Measurements from ENCODE around the gene ITGB2.
"Not testable (repeated sequence)": the region's sequence is repeated elsewhere in the genome, so short reads cannot be mapped to it uniquely, and the experiment has no call there.

Gene ITGB2

DNA sequence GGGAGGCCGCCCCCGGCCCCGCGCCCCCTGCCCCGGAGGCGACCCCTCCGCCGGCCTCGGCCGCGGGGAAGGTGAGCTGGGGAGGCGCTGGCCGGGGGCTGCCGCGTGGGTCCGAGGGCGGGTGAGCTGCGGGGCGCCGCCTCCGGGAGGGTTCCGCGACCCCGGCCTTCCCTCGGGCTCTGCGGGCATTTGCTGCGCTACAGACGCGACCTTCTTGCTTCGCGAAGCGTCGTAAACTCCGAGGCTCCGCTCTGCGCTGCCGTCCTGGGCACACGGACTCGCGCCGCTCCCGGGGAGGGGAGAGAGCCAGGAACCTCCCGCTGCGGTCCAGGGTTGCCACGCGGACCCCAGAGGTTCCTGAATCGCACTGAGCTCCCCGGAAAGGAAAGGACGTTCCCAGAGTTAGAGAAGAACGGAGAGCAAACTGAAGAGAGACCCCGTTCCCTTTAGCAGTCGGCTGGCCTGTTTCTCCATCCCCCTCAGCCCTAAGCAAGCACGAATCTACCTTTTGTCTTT lies 19.5 kb upstream of the ITGB2 start:
- peak; percentile 58 for DNase-seq

DNA sequence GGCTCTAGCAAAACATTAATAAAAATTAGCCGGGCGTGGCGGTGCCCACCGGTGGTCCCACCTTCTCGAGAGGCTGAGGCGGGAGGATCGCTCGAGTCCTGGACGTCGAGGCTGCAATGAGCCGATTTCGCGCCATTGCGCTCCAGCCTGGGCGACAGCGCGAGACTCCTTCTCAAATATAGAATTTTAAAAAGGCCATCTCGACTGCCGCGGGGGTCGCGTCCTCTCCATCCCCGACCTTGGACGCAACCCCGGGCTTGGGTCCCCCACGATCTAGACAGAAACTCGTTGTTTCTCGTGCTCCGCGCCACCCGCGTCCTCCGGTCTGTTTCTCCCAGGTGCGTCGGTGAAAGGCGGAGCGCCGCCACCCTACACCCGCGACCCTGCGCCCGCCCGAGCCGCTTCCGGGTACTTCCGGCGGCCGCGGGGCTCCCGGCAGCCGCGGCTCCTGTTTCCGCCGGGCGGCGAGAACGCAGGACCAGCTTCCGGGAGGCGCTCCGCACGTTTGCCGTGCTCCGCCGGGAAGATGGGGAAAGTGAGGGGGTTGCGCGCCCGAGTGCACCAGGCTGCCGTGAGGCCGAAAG lies 18.9 kb upstream of the ITGB2 start, which contains the start of gene SLX9:
Gene SLX9, plus strand, starts transcription at position 498 of the 584 bp plus-strand sequence. Its CDS starts 29 bp downstream, at position 527.
- peak; percentile 93 for DNase-seq

DNA sequence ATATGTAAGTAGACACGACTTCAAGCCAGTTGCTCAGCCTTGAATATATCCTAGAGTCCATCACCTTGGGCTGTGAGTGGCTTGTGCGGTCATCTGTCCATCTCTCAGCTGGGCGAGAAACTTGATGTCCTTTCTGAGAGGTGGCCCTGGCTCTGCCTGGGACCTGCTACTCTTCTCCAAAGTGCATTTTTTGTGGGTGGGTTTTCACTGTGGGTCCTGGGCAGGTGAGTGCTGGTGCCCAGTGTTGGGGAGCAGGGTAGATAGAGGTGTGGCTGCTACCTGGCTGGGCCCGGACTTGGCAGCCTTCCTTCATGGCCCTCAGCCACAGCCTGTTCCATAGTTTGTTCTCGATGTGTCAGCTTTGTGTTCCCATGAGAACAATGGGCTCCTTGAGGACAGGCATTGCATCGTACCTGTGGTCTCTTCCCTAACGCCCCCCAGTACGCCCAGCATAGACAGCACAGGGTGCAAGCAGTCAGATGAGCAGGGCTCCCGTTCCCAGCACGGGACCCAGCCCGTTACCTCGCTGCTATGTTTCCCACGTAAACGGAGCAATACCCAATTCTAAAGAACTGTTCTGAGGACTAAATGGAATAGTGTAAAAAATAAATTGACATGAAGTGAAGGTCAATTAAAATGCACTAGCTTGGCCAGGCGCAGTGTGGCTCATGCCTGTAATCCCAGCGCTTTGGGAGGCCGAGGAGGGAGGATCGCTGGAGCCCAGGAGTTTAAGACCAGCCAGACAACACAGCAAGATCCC lies 18.3 kb upstream of the ITGB2 start:
- DNase-seq: no peak

DNA sequence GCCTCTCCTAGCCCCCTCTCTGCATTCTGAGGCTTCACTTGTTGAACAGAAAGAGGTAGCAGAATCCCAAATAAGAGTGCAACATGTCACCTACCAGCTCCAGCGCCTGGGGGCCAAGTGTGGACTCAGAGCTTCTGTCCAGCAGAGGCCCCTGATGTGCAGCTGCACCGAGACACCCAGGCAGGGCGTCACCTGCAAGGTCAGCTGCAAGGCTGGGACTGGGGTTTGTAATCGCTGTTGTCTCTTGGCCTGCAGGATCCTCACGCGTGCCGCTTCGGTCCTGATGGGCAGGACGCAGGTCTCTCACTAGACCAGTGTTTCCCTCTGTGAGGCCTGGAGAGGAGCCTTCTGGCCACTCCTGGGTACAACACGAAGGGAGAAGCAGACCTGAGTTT lies 14.8 kb upstream of the ITGB2 start:
- DNase-seq: no peak

DNA sequence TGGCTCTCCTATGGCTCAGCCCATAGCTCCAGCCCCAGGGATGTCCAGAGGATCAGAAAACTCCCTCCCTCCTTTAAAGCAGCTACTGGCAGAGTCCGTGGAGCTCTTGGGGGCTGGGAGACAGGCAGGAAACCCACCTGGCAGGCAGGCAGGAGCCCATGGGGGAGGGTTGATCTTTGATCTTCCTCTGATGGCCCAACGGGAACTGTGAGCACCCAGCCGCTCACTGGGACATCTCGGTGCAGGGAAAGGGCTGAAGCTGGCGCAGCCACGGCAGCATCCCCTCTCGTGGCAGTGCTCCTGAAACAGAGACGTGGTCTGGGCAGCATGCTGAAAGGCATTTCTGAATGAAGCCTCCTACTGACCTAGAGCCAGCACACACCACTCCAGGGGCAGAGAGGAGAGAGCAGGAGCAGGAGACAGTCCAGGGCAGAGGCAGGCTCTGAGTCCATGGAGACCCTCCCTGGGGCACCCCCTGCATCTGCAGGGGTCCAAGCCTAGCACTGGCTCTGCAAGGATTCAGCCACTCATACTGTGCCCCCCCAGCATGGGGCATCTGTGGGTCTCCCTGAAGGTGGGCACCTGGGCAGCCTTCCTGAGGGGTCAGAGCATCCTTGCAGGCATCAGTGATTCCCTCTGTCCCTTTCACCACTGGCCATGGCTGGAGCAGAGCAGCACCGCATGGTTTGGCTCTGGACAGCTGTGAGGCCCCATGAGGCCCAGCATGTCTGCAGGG lies 14.3 kb upstream of the ITGB2 start:
- DNase-seq: no peak

DNA sequence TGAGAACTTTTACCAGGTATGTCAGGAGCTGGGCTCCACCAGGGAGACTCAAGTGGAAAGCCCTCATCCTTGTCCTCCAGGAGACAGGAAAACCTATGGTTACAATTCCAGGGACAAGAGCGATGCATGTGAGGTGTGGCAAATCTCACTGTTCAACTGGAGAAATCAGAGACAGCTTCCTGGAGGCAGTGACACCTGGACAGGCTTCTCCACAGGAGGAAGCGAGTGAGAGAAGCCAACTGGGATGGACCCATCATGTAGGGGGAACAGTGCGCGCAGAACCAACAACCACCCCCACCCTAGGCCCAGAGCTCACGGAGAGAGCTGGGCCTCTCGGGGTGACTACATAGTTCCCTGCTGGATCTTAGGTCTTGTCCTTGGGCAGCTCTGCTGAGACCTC lies 13.6 kb upstream of the ITGB2 start:
- no peak for DNase-seq

DNA sequence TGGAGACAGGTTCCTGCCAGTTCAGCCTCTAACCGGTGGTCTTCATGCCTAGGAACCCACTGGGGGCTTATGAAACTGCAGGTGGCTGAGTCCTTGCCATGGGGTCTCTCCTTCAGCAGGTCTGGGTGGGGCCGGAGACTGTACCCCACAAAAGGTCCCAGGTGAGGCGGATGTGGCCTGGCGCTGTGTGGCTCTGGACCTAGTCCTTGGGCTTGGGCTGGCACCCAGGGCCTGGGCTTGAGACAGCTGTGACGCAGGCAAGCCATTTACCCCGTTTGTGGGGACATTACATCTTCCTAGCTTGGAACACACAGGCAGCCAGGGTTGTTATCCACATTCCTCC lies 13.2 kb upstream of the ITGB2 start:
- DNase-seq: no peak

DNA sequence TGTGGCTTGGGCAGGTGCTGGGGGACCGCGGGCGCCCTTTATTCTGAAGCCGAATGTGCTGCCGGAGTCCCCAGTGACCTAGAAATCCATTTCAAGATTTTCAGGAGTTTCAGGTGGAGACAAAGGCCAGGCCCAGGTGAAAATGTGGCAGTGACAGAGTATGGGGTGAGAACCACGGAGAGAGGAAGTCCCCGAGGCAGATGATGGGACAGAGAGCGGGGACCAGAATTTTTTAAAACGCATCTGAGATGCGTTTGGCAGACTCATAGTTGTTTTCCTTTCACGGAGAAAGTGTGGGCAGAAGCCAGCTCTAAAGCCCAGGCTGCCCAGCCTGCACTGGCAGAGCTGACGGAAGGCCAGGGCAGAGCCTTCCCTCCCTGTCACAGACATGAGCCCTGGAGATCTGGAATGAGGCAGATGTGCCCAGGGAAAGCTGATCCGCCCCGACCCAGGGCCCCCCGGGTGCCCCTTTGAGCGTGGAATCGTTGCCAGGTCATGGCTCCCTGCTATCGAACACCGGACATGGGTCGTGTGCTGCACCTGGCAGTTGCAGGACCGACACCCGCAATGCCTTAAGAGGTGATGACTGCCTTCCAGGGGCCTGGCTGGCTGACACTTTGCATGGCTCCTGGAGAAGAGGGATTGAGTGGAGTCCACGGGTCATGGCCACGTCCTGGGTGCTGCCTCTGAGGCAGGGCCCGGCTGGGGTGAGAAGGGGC lies 12.7 kb upstream of the ITGB2 start:
- DNase-seq: no peak

DNA sequence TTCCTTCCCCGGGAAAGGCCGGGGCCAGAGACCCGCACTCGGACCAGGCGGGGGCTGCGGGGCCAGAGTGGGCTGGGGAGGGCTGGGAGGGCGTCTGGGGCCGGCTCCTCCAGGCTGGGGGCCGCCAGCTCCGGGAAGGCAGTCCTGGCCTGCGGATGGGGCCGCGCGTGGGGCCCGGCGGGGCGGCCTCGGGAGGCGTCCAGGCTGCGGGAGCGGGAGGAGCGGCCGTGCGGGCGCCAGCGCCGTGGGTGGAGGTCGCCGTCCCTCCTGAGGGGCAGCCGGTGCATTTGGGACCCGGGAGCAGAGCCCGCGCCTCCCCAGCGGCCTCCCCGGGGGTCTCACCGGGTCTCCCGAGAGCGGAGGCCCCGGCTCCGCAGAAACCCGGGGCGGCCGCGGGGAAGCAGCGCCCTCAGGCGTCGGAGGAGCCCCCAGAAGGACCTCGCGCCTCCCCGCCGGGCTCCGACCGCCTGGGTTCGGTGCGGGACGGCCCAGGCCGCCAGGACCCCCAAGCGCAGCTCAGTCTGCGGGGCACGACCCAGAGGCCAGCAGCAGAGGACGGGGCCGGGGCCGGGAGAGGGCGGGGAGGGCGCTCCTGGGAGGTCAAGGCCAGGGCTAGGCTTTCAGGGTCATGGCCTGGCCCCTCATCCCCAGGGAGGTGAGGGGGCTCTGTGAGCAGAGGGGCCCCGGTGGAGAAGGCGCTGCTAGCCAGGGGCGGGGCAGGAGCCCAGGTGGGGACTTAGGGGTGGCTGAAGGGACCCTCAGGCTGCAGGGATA lies 11.9 kb upstream of the ITGB2 start:
- peak; percentile 53 for DNase-seq

DNA sequence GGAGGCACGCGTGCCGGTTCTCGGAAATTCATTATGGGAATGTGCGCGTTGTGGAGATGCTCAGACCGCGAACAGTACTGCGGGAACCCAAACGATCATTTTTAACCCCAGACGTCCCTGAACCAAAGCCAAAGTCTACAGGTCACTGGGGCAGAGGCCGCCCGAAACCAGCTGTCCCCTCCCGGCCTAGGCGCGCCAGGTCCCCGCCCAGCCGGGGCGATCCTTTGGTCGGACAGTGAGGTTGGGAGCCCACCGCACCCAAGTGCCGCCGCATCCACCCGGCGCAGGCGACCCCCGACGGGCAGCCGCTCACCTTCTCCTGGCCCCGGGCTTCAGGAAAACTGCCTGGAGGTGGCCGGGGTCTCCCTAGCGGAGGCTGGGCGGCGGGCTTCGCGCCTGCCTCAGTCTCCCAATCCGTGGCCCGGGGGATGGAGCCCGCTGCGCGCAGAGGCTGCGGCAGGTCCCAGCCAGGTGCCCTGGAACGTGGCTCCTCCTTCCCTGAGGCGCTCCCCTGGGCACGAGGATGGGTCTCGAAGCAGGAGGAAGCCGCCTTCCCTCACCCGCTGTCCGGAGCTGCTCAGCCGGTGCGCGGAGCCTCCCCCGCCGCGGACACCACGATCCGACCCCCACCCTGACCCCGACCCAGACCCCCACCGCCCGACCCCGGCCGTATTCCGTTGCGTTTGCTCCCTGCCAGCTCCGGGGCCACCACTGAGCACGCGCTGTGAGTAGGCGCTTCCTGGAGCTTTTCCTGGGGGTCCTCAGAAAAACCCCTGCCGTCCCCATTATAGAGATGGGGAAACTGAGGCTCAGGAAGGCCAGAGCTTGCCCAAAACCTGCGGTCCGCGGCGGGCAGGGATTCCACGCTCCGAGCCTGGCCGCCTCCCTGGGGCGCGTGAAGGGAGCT lies 11.1 kb upstream of the ITGB2 start:
- peak; percentile 47 for DNase-seq

DNA sequence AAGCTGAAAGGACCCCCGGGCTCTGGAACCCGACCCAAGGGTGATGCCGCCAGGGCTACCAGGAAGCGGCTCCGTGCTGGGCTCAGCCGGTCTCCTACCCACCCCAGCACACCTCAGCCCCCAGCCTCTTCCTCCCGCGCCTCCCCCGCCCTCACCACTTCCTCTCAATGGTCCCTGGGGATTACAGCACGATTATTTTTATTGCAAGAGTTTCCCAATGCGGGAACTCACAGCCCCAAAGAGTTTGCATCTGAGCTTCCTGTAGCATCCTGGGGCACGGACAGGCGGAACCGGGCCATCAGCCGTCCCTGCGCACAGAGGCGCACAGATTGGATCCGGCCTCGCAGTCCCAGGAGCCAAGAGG lies 10.4 kb upstream of the ITGB2 start:
- no peak for DNase-seq

DNA sequence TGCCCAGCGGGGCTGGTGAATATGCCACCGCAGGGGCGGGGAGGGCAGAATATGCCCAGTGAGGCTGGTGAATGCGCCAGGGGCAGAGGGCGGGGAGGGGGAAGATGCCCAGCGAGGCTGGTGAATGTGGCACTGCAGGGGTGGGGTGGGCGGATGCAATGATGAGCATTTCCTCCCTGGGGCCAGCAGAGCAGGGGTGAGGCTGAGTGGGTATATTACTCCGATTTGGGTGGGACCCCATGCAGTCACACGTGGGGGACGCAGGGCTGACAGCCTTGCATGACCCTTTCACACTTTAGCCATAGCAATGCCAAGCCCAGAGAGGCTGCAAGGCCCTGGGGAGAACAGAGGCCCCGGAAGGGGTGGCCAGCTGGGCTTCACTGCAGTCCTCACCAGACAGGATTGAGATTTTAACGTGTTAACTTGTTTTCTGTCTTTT lies 9.9 kb upstream of the ITGB2 start:
- no peak for DNase-seq

DNA sequence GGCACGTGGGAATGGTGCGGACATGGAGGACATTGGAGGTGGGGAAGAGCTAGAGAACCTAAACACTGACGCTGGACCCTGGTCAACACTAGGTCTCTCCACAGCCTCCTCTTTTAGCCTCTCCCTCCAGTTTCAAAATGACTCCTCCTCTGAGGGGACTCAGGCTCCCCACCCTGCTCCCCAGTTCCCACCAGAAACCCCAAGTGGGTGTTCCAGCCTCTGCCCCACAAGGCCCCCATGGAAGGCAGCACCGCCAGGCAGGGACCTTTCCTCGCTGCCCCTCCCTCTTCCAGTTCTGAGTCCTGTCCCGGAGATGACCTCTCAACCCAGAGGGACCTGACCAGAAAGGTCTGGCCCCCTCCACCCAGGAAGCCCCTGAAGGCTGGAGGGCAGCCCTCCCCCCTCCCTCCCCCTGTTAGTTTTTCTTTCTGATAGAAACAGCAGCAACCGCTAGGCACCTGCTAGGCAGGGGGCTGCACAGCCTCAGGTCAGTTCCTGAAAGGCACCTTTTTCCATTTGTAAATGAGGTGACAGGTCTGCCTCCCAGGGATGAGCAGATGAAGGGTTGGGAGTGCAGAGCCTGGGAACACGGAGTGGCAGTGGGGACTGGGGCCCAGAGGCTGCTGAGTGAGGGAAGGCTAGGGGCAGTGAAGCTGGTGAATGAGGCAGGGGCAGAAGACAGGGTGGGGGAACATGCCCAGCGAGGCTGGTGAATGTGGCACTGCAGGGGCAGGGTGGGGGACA lies 9.3 kb upstream of the ITGB2 start:
- no peak for DNase-seq

DNA sequence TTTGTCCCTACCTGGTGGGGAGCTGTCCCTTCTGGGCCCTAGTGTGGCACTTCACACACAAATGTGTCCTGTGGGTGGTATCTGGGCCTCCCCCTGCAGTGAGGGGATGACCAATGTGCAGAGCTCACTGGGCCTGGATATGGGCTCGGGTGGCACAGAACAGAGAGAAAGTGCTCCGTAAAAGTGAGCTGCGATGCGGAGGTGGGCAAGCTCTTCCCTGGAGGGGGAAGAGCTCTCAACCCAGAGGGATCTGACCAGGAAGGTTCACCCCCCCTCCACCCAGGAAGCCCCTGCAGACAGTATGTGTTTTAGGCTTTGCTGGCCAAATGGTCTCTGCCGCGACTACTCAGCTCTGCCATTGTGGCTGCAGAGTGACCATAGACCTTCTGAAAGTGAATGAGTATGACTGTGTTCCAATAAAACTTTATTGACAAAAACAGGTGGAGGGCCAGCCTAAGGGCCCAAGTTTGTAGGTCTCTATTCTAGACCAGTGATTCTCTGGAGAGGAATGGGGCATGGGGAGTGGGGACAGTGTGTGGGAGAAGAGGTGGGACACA lies 8.6 kb upstream of the ITGB2 start:
- DNase-seq: no peak

DNA sequence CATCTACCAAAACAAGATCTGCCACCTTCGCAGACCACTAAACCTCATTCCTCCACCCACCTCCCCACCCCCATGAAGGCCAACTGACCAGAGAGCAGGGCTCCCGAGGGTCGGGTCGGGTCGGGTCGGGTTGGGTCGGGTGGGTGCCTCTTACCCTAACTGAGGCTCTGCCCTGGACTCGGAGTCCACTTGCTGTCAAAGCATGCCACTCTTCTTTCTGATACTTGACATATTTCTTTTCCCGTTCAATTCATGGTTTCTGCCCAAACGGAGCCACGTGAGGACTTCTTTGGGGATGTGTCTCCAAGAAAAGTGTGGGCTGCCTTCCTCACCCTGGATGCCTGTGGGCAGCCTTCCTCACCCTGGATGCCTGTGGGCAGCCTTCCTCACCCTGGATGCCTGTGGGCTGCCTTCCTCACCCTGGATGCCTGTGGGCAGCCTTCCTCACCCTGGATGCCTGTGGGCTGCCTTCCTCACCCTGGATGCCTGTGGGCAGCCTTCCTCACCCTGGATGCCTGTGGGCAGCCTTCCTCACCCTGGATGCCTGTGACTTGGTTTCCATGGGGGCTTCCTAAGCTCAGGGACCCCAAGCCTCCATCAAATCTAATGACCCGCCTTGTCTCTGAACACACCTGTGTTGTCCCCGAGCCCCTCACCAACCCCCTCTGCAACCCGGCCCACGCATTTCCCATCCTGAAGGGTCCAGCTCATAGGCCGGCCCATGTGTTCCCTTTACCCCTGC lies 8.0 kb upstream of the ITGB2 start:
- DNase-seq: not testable (repeated sequence)

DNA sequence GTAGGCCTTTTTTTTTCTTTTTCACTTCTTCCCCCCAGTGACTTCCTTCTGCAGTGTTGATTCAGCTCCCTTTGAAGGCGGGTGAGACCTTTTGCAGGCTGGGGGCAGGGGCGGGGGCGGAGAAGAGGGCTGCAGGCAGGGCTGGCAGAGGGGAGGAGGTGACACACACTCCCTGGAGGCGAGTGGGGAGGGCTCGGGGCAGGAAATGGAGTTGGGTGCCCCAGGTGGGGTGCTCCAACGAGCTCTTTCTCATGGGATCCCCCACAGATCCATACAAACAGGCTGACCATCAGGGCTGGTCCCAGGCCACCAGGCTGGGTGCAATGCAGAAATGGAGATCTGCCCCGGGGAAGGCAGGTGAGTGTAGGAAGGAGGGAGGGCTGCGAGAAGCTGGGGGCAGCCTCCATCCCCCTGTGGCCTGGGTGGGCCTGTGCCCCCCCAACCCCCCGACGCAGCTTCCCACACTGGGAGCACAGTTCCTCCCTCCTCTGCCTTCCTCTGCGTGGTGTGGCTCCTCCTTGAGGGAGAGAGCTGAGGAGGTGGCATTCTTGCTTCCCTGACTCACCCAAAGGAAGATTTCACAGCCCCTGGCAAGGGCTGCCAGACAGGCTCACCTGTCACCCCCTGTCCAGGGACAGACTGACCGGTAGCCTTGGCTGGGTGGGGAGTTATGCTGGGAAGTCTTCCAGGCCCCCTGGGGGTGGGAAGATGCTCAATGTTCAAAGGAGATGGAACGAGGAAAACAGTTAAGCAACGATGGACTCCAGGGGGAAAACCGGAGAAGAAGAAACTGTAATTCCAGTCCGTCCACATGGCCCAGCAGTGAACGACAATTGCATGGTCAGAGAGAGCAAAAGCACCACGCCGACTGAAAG lies 7.1 kb upstream of the ITGB2 start:
- DNase-seq: no peak

DNA sequence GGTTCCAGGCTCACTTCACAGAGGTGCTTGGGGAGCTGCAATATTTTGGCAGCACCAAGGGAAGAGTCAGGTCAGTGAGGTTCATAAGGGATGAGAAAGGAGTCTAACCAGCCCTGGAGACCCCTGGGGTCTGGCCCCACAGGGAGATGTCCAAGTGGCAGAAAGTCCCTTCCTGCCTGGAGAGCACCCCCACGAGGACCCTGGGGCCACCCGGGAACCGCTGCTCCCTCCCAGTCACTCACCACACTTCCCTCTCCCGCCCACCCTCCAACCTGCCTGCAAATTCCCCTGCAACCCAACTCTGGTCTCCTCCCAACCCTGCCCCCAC lies 6.5 kb upstream of the ITGB2 start:
- DNase-seq: no peak

DNA sequence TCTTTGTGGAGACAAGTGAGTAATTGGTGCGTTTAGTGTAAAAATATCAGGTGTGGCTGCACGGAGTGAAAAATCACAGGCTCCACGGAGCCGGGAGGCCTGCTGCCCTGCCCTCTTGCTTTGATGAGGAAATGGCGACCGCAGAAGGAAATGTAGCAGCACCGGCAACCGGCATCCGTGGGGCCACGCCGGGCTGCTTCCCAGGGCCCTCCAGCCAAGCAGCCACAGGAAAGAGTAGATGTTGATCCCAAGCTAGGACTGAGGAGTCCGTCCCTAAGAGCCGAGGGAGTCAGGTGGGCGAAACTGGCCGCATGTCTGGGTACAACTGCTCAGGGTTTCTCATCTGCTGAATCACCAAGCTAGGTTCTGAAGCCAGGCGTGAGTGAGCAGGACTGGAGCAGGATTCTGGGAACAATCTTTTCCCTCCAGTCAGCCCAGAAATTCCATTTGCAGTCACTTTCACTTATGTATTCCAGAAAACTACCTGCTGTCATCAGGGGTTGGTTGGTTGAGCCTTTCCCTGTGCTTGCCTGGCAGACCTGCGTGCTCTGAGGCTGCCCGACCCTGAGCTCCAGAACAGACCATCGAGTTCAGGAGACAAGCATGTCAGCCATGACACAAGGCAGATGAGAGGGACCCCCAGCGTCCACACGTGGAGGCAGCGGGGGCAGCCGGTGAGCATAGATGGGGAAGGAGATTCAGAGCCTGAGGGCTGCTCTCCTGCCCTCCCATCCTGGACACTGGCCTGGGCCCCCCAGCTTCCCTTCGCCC lies 5.8 kb upstream of the ITGB2 start:
- no peak for DNase-seq

All from retina (tissue), 1 donor.